Airway epithelial cell (primary cell): ENCODE results near the gene SPAAR. TPM values are rescaled to one million over a fixed set of nuclear protein-coding genes. Genes with fewer than 3 reads are reported as not detected.

Experiments
- total RNA-seq: library from RNA; depleted of rRNA; stranded (reverse); fragments of >200 nt; gene quantifications from 2 replicates; pipeline ENCODE4 v1.2.3, GENCODE V29; 2015

SPAAR gene, protein sequence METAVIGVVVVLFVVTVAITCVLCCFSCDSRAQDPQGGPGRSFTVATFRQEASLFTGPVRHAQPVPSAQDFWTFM
- 0.21 TPM in 1 of 2 replicates, not detected in the other for total RNA-seq

DNA sequence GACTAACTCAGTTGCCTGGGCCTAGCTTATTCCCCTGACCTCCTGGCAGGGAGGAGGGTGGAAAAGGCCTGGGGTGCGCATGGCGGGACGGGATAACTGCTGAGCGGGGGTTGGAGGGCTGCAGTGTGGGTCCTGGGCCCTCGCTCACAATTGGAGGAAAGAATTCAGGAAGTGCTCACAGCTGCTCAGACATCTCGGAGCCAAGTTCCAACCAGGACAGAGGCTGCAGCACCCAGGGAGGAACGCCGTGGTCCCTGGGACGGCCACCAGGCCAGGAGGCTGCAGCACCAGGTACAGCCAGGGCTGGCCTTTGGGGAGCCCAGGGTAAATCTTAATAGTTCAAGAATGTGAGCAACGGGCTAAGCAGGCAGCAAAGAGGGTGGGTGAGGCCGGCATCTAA, at the start of gene SPAAR:
Gene SPAAR (plus strand): TSS at position 217 of the 400 bp plus-strand sequence. CDS start 974 bp downstream, outside the sequence.

DNA sequence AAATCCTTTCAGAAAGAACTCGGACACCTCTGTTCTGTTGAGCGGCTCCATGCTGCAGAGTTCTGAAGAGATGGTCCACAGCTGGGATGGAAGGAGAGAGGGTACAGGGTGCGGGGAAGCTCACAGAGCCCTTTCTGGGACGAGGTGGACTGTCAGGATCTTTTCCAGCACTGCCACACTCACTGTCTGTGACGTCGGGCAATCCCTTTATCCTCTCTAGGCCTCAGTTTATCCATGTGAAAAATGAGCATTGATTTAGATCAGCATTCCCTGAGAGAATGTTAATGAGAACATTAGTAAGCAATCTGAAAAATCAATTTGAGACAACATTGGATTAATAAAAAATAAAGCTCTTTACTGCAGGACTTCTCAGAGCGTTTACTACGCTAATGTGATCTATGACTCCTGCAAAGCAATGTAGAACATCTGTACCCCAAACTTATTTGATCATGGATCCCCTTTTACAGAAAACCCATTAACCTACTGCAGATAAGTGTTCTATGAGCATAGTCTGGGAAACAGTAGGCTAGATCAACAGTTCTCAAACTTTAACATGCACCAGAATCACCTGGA, 38.9 kb upstream of the SPAAR start, which contains the start of gene OR13J1:
Gene OR13J1 (minus strand): TSS at position 51 of the 573 bp plus-strand sequence. CDS start 0 bp downstream, at position 51.

DNA sequence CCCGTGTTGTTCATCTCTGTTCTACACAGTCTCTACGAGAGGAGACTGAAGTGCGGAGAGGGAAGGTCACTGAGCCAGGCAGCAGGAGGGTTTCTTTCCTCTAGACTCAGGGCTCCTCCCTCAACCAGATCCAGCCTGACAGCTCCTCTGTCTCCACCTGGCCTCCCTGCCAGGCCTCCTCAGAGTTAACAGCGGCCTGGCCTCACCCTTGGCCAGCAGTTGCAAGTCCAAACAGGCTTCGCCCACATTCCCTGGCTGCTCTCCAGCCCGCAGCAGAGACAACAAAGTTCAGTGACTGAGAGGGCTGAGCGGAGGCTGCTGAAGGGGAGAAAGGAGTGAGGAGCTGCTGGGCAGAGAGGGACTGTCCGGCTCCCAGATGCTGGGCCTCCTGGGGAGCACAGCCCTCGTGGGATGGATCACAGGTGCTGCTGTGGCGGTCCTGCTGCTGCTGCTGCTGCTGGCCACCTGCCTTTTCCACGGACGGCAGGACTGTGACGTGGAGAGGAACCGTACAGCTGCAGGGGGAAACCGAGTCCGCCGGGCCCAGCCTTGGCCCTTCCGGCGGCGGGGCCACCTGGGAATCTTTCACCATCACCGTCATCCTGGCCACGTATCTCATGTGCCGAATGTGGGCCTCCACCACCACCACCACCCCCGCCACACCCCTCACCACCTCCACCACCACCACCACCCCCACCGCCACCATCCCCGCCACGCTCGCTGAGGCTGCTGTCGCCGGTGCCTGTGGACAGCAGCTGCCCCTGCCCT, 3.2 kb upstream of the SPAAR start, which contains the start of gene HRCT1:
Gene HRCT1 (plus strand): TSS at position 291 of the 768 bp plus-strand sequence. CDS start 86 bp downstream, at position 377.

DNA sequence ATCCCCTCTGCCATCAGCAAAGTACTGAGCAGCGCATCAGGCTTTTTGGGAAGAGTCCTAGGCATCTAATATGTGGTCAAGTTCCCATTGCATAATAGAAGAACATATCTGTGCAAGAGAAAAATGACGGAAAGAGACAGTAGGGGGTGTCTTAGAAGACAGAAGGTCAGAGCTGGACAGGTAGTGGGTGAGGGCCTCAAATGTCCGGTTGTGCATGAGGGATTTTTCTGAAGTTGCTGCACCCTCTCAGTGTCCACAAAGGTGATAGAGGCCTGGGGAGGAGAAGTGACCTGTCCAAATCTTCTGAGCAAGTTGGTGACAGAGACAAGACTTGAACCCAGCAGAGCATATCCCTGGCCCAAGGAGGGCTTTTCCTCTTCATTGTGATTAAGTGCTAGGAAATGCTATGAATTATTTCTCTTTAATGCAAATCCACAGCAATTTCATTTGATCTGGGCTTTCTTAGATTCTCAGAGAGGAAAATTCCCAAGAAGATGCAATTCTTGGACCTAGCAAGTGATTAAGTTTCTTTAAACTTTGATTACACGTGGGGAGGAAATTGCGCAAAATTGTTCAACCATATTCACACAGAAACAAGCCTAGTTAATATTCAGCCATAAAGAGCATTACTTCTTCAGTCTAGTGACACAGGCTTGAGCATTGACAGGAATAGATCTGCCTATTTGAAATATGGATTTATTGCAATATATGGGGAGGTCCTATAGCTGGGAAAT, 49.0 kb downstream of the SPAAR start, which contains the start of gene OR2S2:
Gene OR2S2 (minus strand): TSS at position 51 of the 734 bp plus-strand sequence. CDS start 56 bp downstream, outside the sequence.

Other genes with a start within 250 kb of the SPAAR start
- gene ARHGEF39, start 244.3 kb upstream of the SPAAR start, total RNA-seq, result 5.5 and 6.5 TPM in 2 replicates
- gene CA9, start 235.6 kb upstream of the SPAAR start, total RNA-seq, result 39.5 and 44.6 TPM in 2 replicates
- gene TPM2, start 219.6 kb upstream of the SPAAR start, total RNA-seq, result 256 and 320 TPM in 2 replicates
- 102 and 136 TPM in 2 replicates for gene TLN1, start 177.3 kb upstream of the SPAAR start, total RNA-seq
- gene CREB3, start 176.8 kb upstream of the SPAAR start, total RNA-seq, result 41.8 and 47.8 TPM in 2 replicates
- gene GBA2, start 160.3 kb upstream of the SPAAR start, total RNA-seq, result 22.4 and 23.6 TPM in 2 replicates
- gene RGP1, start 160.2 kb upstream of the SPAAR start, total RNA-seq, result 14.4 and 17.4 TPM in 2 replicates
- gene MSMP, start 155.2 kb upstream of the SPAAR start, total RNA-seq, result not detected in 2 replicates
- gene NPR2, start 117.9 kb upstream of the SPAAR start, total RNA-seq, result 4.0 and 12.5 TPM in 2 replicates
- not detected in 2 replicates for gene SPAG8, start 97.2 kb upstream of the SPAAR start, total RNA-seq
- gene HINT2, start 94.4 kb upstream of the SPAAR start, total RNA-seq, result 19.9 and 24.8 TPM in 2 replicates
- not detected in 2 replicates for gene FAM221B, start 80.8 kb upstream of the SPAAR start, total RNA-seq
- gene TMEM8B, start 80.3 kb upstream of the SPAAR start, total RNA-seq, result 4.5 and 5.7 TPM in 2 replicates
- gene OR13J1, start 39.1 kb upstream of the SPAAR start, total RNA-seq, result not detected in 2 replicates
- 1.1 TPM in 1 of 2 replicates, not detected in the other for gene HRCT1, start 3.3 kb upstream of the SPAAR start, total RNA-seq
- gene OR2S2, start 48.7 kb downstream of the SPAAR start, total RNA-seq, result not detected in 2 replicates
- 2.8 and 3.0 TPM in 2 replicates for gene RECK, start 127.4 kb downstream of the SPAAR start, total RNA-seq
- gene GLIPR2, start 227.2 kb downstream of the SPAAR start, total RNA-seq, result 1.9 and 2.0 TPM in 2 replicates